PC-3 (cell line): ENCODE data around the gene SLC2A13. TPM values are rescaled to one million over a fixed set of nuclear protein-coding genes. Genes with fewer than 3 reads are reported as not detected.

ENCODE experiments used
- ATAC-seq: fragments of 200-7000 bp; cut with Tn5 transposase; 2 replicates; pipeline ENCODE4 v1.9.1; 2020; ENCODE audit warnings: mild to moderate bottlenecking, moderate library complexity
- BruUV-seq: library from RNA; stranded (reverse); fragments of 400-500 nt; replicated peaks from 2 replicates; lab custom pipeline; 2021; lab: Mats Ljungman, UMichigan
- CTCF ChIA-PET: fragments of 300-600 bp; sonication (Branson Sonifier 250); formaldehyde crosslinking; loops from one replicate; lab custom pipeline; 2022; ENCODE audit warnings: antibody characterized with exemption; lab: Charles Lee
- POLR2A ChIA-PET: fragments of 300-600 bp; sonication (Branson Sonifier 250); formaldehyde crosslinking; loops from one replicate; lab custom pipeline; 2022; ENCODE audit warnings: antibody characterized with exemption; ENCODE audit not compliant: unreplicated experiment; lab: Charles Lee
- DNase-seq: peaks from one replicate; pipeline ENCODE4 v3.0.0-alpha.2; 2015
- H2AFZ ChIP-seq: fragments of 300-600 bp; sonication (generic); 2 replicates; pipeline ENCODE4 v1.6.0; 2016; ENCODE audit warnings: antibody characterized with exemption, low read length
- H3F3A ChIP-seq: fragments of 300-600 bp; sonication (generic); one replicate; pipeline ENCODE4 v1.6.0; 2017; ENCODE audit warnings: antibody characterized with exemption, low read length, control low read depth, mild to moderate bottlenecking; ENCODE audit not compliant: unreplicated experiment
- H3K27ac ChIP-seq: fragments of 300-600 bp; sonication (generic); 2 replicates; pipeline ENCODE4 v1.5.1; 2016; ENCODE audit warnings: mild to moderate bottlenecking, low read length
- H3K27me3 ChIP-seq: fragments of 300-600 bp; sonication (generic); 2 replicates; pipeline ENCODE4 v1.6.1; 2016; ENCODE audit warnings: low read length, mixed read lengths
- H3K36me3 ChIP-seq: fragments of 300-600 bp; sonication (generic); 2 replicates; pipeline ENCODE4 v1.6.1; 2016; ENCODE audit warnings: low read depth, mixed run types, low read length, mixed read lengths
- H3K4me1 ChIP-seq: fragments of 300-600 bp; sonication (generic); 2 replicates; pipeline ENCODE4 v1.5.1; 2016; ENCODE audit warnings: low read length; ENCODE audit not compliant: insufficient read depth
- H3K4me2 ChIP-seq: fragments of 300-600 bp; sonication (generic); 2 replicates; pipeline ENCODE4 v1.6.0; 2016; ENCODE audit warnings: low read length
- H3K4me3 ChIP-seq: fragments of 300-600 bp; sonication (generic); 2 replicates; pipeline ENCODE4 v1.5.1; 2016; ENCODE audit warnings: mild to moderate bottlenecking, low read length, mixed read lengths
- H3K79me2 ChIP-seq: fragments of 300-600 bp; sonication (generic); 2 replicates; pipeline ENCODE4 v1.6.1; 2017; ENCODE audit warnings: low read length, mixed read lengths
- H3K9ac ChIP-seq: fragments of 300-600 bp; sonication (generic); 2 replicates; pipeline ENCODE4 v1.6.0; 2016; ENCODE audit warnings: mild to moderate bottlenecking, low read length
- H3K9me2 ChIP-seq: fragments of 300-600 bp; sonication (generic); replicated peaks from 2 replicates; pipeline ENCODE4 v1.6.1; 2016; ENCODE audit warnings: mixed run types, low read length, mixed read lengths
- H3K9me3 ChIP-seq: fragments of 300-600 bp; sonication (generic); 2 replicates; pipeline ENCODE4 v1.6.1; 2016; ENCODE audit warnings: low read length, mixed read lengths
- H4K20me1 ChIP-seq: fragments of 300-600 bp; sonication (generic); 2 replicates; pipeline ENCODE4 v1.6.1; 2016; ENCODE audit warnings: low read length, mixed read lengths
- EZH2 ChIP-seq: fragments of 300-600 bp; sonication (generic); IDR thresholded peaks from one replicate; pipeline ENCODE4 v1.6.1; 2017; ENCODE audit warnings: antibody characterized with exemption, mild to moderate bottlenecking, low read length; ENCODE audit not compliant: unreplicated experiment
- EZH2phosphoT487 ChIP-seq: fragments of 300-600 bp; sonication (generic); IDR thresholded peaks from 2 replicates; pipeline ENCODE4 v1.6.1; 2018; ENCODE audit warnings: mild to moderate bottlenecking, antibody characterized with exemption, low read length, borderline replicate concordance
- intact Hi-C: fragments of 100-400 bp; cut with micrococcal nuclease; formaldehyde crosslinking; loops from 2 replicates; pipeline ENCODE4 v1.9.0; 2023
- total RNA-seq: library from RNA; depleted of rRNA; stranded (reverse); fragments of >200 nt; gene quantifications from 2 replicates; pipeline ENCODE4 v1.2.3, GENCODE V29; 2014
- TF ChIP-seq, protein P1 (sequence below): fragments of 300-600 bp; sonication (generic); conservative IDR thresholded peaks from 2 replicates; pipeline ENCODE4 v1.5.1; 2017; ENCODE audit warnings: antibody characterized with exemption, low read depth, mild to moderate bottlenecking, low read length

Gene SLC2A13
- total RNA-seq, 1 experiment from 2014 or later, result 3.4 TPM

DNA sequence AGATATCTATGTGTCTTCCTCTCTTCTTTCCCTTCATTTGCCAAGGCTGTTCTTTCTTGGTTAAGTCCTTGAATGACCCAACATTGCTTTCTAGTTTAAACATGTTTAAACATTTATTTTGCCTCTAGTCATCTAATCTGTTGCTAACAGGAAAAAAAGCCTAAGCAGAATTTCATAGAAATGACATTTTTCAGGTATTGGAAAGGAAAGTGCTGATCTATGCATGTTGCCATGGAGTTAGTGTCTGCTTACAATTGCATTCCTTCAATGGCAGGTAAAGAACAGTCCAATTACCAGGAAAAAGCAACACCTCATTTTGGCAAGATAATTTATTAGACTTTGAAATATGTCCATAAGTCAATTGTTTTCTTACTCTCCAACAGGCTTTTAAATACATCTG lies 21.5 kb upstream of the SLC2A13 start:
- DNase-seq (no peak), ATAC-seq (no peak)
- Histone ChIP-seq H3K27me3 (no peaks in the 10 kb centered on the region), H3K4me3 (no peak overlapping the region), H3F3A (no peaks in the 10 kb centered on the region), H4K20me1 (no peaks in the 10 kb centered on the region), H3K9ac (no peak overlapping the region), H3K79me2 (no peaks in the 10 kb centered on the region), H3K27ac (no peak overlapping the region), H3K36me3 (no peaks in the 10 kb centered on the region), H3K9me2 (no peaks in the 10 kb centered on the region), H3K9me3 (no peaks in the 10 kb centered on the region), H3K4me1 (no peaks in the 10 kb centered on the region), H3K4me2 (no peak overlapping the region), H2AFZ (no peak overlapping the region)
- no TSS peak for BruUV-seq
- TF ChIP-seq EZH2, result no peak
- no peak for TF ChIP-seq EZH2phosphoT487
- TF ChIP-seq, protein P1, sequence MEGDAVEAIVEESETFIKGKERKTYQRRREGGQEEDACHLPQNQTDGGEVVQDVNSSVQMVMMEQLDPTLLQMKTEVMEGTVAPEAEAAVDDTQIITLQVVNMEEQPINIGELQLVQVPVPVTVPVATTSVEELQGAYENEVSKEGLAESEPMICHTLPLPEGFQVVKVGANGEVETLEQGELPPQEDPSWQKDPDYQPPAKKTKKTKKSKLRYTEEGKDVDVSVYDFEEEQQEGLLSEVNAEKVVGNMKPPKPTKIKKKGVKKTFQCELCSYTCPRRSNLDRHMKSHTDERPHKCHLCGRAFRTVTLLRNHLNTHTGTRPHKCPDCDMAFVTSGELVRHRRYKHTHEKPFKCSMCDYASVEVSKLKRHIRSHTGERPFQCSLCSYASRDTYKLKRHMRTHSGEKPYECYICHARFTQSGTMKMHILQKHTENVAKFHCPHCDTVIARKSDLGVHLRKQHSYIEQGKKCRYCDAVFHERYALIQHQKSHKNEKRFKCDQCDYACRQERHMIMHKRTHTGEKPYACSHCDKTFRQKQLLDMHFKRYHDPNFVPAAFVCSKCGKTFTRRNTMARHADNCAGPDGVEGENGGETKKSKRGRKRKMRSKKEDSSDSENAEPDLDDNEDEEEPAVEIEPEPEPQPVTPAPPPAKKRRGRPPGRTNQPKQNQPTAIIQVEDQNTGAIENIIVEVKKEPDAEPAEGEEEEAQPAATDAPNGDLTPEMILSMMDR, result no peak
- intact Hi-C loops, result no loop called here
- ChIA-PET POLR2A (no interaction called here), CTCF (no interaction called here)

DNA sequence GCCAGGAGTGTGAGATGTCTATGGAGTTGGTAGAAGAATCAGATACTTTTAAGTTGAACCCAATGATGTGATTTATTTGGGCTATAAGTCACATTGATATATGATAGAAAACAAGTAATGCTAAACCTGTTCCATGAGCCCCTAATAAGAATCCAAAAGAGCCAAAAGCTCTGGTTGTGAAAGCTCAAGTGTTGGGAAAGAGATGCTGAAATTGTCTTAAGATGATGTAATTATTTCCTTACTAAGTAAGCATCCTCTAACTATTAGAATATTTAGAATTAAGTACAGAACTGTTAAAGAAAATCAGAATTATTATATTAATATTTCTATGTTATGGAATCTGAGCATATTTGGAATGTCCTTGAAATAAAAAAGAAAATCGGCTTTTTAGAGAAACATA lies 17.6 kb upstream of the SLC2A13 start:
- Histone ChIP-seq H3F3A (no peaks in the 10 kb centered on the region), H3K36me3 (no peaks in the 10 kb centered on the region), H3K27ac (no peak overlapping the region), H3K9me2 (no peaks in the 10 kb centered on the region), H3K4me2 (no peak overlapping the region), H3K4me3 (no peak overlapping the region), H3K79me2 (no peaks in the 10 kb centered on the region), H4K20me1 (no peaks in the 10 kb centered on the region), H3K9ac (no peak overlapping the region), H3K4me1 (no peaks in the 10 kb centered on the region), H3K9me3 (no peaks in the 10 kb centered on the region), H2AFZ (no peak overlapping the region), H3K27me3 (peaks cover 7% of the 10 kb centered on the region; the same call in 1 of the 2 replicates)
- no TSS peak for BruUV-seq
- POLR2A ChIA-PET, result no interaction called here
- ATAC-seq (no peak), DNase-seq (no peak)
- intact Hi-C loops, result no loop called here
- CTCF ChIA-PET, result no interaction called here
- no peak for TF ChIP-seq EZH2
- TF ChIP-seq EZH2phosphoT487, result no peak
- TF ChIP-seq, protein P1, result no peak

DNA sequence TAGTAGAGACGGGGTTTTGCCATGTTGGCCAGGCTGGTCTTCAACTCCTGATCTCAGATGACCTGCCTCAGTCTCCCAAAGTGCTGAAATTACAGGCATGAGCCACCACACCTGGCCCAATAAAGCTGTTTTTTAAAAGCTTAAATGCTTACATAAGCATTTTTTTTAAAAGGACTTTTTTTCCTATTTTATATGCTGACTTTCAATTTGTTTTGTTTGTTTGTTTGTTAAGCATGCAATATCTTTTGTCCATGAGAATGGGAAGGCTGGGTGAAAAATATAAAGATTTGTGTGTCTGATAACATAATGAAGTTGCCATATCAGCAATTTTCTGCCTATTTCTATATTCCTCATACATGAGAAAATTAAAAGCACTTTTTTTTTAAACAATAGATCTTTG lies 17.0 kb upstream of the SLC2A13 start:
- intact Hi-C loops, result no loop called here
- Histone ChIP-seq H3K36me3 (no peaks in the 10 kb centered on the region), H3K27me3 (peaks cover 10% of the 10 kb centered on the region; the same call in 1 of the 2 replicates), H3K9ac (no peak overlapping the region), H3K27ac (no peak overlapping the region), H2AFZ (no peak overlapping the region), H3K4me1 (no peaks in the 10 kb centered on the region), H3K4me3 (no peak overlapping the region), H3K9me2 (no peaks in the 10 kb centered on the region), H3K4me2 (no peak overlapping the region), H3K79me2 (no peaks in the 10 kb centered on the region), H3K9me3 (no peaks in the 10 kb centered on the region), H4K20me1 (no peaks in the 10 kb centered on the region), H3F3A (no peaks in the 10 kb centered on the region)
- CTCF ChIA-PET, result no interaction called here
- DNase-seq (no peak), ATAC-seq (no peak)
- TF ChIP-seq, protein P1, result no peak
- TF ChIP-seq EZH2 (no peak), EZH2phosphoT487 (no peak)
- BruUV-seq, result no TSS peak
- POLR2A ChIA-PET, result no interaction called here
